GM21367 (cell line): ENCODE results near the gene MEMO1.

Source experiments
- ATAC-seq: cut with Tn5 transposase; IDR thresholded peaks from one replicate; pipeline ENCODE4 v1.9.1; 2021; ENCODE audit not compliant: unreplicated experiment

The MEMO1 gene

DNA sequence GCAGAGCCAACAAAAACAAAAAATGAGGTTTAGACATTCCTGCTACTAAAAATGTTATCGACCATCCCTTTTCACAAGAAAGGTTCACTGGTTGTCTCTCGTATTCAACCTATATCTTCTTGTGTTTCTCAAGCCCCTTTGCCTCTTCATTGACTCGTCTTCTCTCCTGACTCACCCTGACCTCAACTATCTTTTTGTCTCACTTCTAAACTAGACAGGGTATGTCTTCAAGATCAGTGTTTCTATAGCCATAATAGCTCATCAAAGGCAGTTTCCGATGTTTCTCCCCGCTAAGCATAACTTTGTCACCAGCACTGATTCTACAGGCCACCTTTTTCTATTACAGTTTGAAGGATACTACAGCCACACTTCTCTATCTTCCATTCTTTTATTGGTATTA is 178.4 kb downstream of the MEMO1 start:
- no peak for ATAC-seq

DNA sequence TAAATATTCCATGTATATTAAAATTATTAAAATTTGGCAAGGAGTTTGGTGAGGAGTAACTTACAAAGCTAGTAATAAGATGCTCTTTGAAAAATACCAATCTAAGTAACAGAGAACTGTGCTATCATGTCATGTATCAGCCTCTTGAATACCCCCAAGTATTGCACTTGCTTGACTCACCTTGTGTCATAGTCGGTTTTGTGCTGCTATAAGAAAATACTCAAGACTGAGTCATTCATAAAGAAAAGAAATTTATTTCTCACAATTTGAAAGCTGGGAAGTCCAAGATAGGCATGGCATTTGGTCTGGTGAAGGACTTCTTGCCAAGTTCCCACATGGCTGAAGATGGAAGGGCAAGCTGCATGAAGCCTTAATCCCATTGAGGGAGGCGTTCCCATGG is 179.2 kb downstream of the MEMO1 start:
- ATAC-seq, result no peak

- ATAC-seq, result no peak
These were observed 181.9 kb downstream of the MEMO1 start for GRCh38 chr2:31828891-31829290.

- ATAC-seq, result no peak
These were observed 187.2 kb downstream of the MEMO1 start for GRCh38 chr2:31823558-31823957.

GRCh38 chr2:31822587-31822986 is 188.2 kb downstream of the MEMO1 start:
- no peak for ATAC-seq
